ENCODE data around the gene TUFT1. TPM values are rescaled to one million over a fixed set of nuclear protein-coding genes. Genes with fewer than 3 reads are reported as not detected.

Gene TUFT1
- total and polyA plus RNA-seq, 12 donors = 5.5 to 18.5 (median 9.1) TPM

GRCh38 chr1:151499930-151500329 is 40.2 kb upstream of the TUFT1 start:
- Histone ChIP-seq H3K4me1 (replicated peaks in 1 of 2) (peaks cover under 1 to 5% of the 10 kb centered on the region in 2 donors), H3K27ac (no peak overlapping the region), H3K36me3 (replicated peaks in 1 of 2) (no peaks in the 10 kb centered on the region), H3K4me3 (no peak overlapping the region), H3K9me3 (replicated peaks in 1 of 3) (no peaks in the 10 kb centered on the region), H3K27me3 (no peaks in the 10 kb centered on the region)
- 90 to 100% (median 92%) methylated on average over 1 of the region's 1 CpG for WGBS, 4 donors
- intact Hi-C loops (cut with DNase I) = no loop called here
- DNase-seq = no peak
- TF ChIP-seq, protein P1, sequence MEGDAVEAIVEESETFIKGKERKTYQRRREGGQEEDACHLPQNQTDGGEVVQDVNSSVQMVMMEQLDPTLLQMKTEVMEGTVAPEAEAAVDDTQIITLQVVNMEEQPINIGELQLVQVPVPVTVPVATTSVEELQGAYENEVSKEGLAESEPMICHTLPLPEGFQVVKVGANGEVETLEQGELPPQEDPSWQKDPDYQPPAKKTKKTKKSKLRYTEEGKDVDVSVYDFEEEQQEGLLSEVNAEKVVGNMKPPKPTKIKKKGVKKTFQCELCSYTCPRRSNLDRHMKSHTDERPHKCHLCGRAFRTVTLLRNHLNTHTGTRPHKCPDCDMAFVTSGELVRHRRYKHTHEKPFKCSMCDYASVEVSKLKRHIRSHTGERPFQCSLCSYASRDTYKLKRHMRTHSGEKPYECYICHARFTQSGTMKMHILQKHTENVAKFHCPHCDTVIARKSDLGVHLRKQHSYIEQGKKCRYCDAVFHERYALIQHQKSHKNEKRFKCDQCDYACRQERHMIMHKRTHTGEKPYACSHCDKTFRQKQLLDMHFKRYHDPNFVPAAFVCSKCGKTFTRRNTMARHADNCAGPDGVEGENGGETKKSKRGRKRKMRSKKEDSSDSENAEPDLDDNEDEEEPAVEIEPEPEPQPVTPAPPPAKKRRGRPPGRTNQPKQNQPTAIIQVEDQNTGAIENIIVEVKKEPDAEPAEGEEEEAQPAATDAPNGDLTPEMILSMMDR (IDR thresholded peaks at IDR 0.05) = no peak
- no peak for TF ChIP-seq POLR2A (IDR thresholded peaks at IDR 0.05)

- WGBS, 4 donors = 66 to 82% (median 69%) methylated on average over 10 of the region's 10 CpGs
- Histone ChIP-seq H3K36me3 (replicated peaks in 1 of 2) (no peaks in the 10 kb centered on the region), H3K4me3 (no peak overlapping the region), H3K27ac (no peak overlapping the region), H3K4me1 (replicated peaks in 1 of 2) (no peaks in the 10 kb centered on the region), H3K27me3 (no peaks in the 10 kb centered on the region), H3K9me3 (replicated peaks in 1 of 3) (no peaks in the 10 kb centered on the region)
- intact Hi-C loops (cut with DNase I) = no loop called here
- no peak for DNase-seq
- TF ChIP-seq, protein P1 (IDR thresholded peaks at IDR 0.05) = peak in 2 of 6 experiments; percentile 11 to 30
- TF ChIP-seq POLR2A (IDR thresholded peaks at IDR 0.05) = no peak
Observed at GRCh38 chr1:151501474-151501873, 38.6 kb upstream of the TUFT1 start.

- 48 to 62% (median 54%) methylated on average over 4 to 5 of the region's 5 CpGs for WGBS, 4 donors
- H3K4me3 ChIP-seq = no peak overlapping the region
- H3K4me1 ChIP-seq (replicated peaks in 1 of 2) = no peaks in the 10 kb centered on the region
- no peaks in the 10 kb centered on the region for H3K36me3 ChIP-seq (replicated peaks in 1 of 2)
- intact Hi-C loops (cut with DNase I) = no loop called here
- H3K27me3 ChIP-seq = no peaks in the 10 kb centered on the region
- no peaks in the 10 kb centered on the region for H3K9me3 ChIP-seq (replicated peaks in 1 of 3)
- peak in 1 of 7 donors; percentile 20 for DNase-seq
- H3K27ac ChIP-seq = peak overlapping the region in 2 of 5 donors; percentile 2 to 17
- no peak for TF ChIP-seq POLR2A (IDR thresholded peaks at IDR 0.05)
- TF ChIP-seq, protein P1 (IDR thresholded peaks at IDR 0.05) = no peak
Observed at GRCh38 chr1:151502035-151502700, 37.9 kb upstream of the TUFT1 start.

GRCh38 chr1:151502859-151503780 is 37.0 kb upstream of the TUFT1 start:
- Histone ChIP-seq H3K9me3 (replicated peaks in 1 of 3) (no peaks in the 10 kb centered on the region), H3K36me3 (replicated peaks in 1 of 2) (no peaks in the 10 kb centered on the region), H3K27me3 (no peaks in the 10 kb centered on the region), H3K27ac (peak overlapping the region in 1 of 5 donors; percentile 17), H3K4me3 (no peak overlapping the region), H3K4me1 (replicated peaks in 1 of 2) (no peaks in the 10 kb centered on the region)
- intact Hi-C loops (cut with DNase I) = no loop called here
- TF ChIP-seq, protein P1 (IDR thresholded peaks at IDR 0.05) = no peak
- no peak for TF ChIP-seq POLR2A (IDR thresholded peaks at IDR 0.05)
- 65 to 76% (median 68%) methylated on average over 7 of the region's 7 CpGs for WGBS, 4 donors
- no peak for DNase-seq
